ENCODE measurements around the gene MAML2.

MAML2 gene

GRCh38 chr11:96316869-96317268 lies 26.1 kb downstream of the MAML2 start:
- DNase-seq, result no peak

- DNase-seq, result no peak
Observed at GRCh38 chr11:96315476-96315875, 27.5 kb downstream of the MAML2 start.

- DNase-seq, result no peak
Observed at GRCh38 chr11:96314326-96315020, 28.5 kb downstream of the MAML2 start.

- DNase-seq, result no peak
Observed at GRCh38 chr11:96313163-96313562, 29.8 kb downstream of the MAML2 start.

GRCh38 chr11:96311120-96311568 lies 31.9 kb downstream of the MAML2 start:
- DNase-seq, result no peak

- no peak for DNase-seq
Observed at GRCh38 chr11:96310236-96310635, 32.8 kb downstream of the MAML2 start.

- DNase-seq, result no peak
Observed at GRCh38 chr11:96309643-96310017, 33.4 kb downstream of the MAML2 start.

GRCh38 chr11:96309016-96309642 lies 33.9 kb downstream of the MAML2 start:
- DNase-seq, result no peak

- no peak for DNase-seq
Observed at GRCh38 chr11:96307776-96308140, 35.2 kb downstream of the MAML2 start.

- no peak for DNase-seq
Observed at GRCh38 chr11:96306933-96307775, 35.8 kb downstream of the MAML2 start.

- DNase-seq, result no peak
Observed at GRCh38 chr11:96306600-96306932, 36.4 kb downstream of the MAML2 start.

- no peak for DNase-seq
Observed at GRCh38 chr11:96306071-96306470, 36.9 kb downstream of the MAML2 start.

GRCh38 chr11:96303980-96304379 lies 39.0 kb downstream of the MAML2 start:
- no peak for DNase-seq

GRCh38 chr11:96303064-96303463 lies 39.9 kb downstream of the MAML2 start:
- DNase-seq, result no peak

GRCh38 chr11:96301818-96302217 lies 41.2 kb downstream of the MAML2 start:
- DNase-seq, result no peak

- DNase-seq, result no peak
Observed at GRCh38 chr11:96299155-96299888, 43.7 kb downstream of the MAML2 start.

- DNase-seq, result no peak
Observed at GRCh38 chr11:96295369-96295768, 47.6 kb downstream of the MAML2 start.

GRCh38 chr11:96294289-96294688 lies 48.7 kb downstream of the MAML2 start:
- no peak for DNase-seq

GRCh38 chr11:96293598-96294021 lies 49.4 kb downstream of the MAML2 start:
- no peak for DNase-seq

GRCh38 chr11:96293109-96293508 lies 49.9 kb downstream of the MAML2 start:
- DNase-seq, result no peak

GRCh38 chr11:96292291-96293010 lies 50.5 kb downstream of the MAML2 start:
- DNase-seq, result no peak

GRCh38 chr11:96290631-96291030 lies 52.4 kb downstream of the MAML2 start:
- DNase-seq, result no peak

GRCh38 chr11:96290031-96290430 lies 53.0 kb downstream of the MAML2 start:
- DNase-seq, result no peak

Measured in activated T-cell treated with anti-CD3 and anti-CD28 coated beads for 4 hours (primary cell).